Activated CD4-positive, alpha-beta T cell treated with anti-CD3 and anti-CD28 coated beads, Interleukin-2, Interleukin-6, amounts not matched to agents 100 ng/mL and 50 ng/mL, durations not matched to agents 16 hours and 8 hours (primary cell): Measurements from ENCODE around the gene ATP13A2.

Experiments
- DNase-seq: peaks from one replicate; pipeline ENCODE4 v3.0.0-alpha.2; 2020

Gene ATP13A2

DNA sequence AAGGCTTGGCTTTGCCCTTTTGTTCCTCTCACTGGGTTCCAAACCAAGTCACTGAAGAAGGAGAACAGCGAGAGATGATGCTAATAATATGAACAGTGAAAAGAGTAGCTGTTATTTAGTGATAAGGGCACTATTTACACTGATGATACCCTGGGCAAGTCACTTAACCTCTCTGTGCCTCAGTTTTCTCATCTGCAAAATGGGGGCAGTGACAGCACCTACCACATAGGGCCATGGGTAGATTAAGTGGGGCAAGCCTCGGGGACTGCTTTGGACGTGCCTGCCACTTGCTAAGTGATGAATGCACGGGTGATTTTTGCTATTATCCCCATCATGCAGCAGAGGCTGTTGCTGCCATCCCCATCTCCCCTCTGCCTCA, 9.2 kb downstream of the ATP13A2 start:
- no peak for DNase-seq

- DNase-seq = no peak
Observed at GRCh38 chr1:17001760-17002523, 9.8 kb downstream of the ATP13A2 start.

GRCh38 chr1:16999863-17000262, 11.9 kb downstream of the ATP13A2 start:
- no peak for DNase-seq

DNA sequence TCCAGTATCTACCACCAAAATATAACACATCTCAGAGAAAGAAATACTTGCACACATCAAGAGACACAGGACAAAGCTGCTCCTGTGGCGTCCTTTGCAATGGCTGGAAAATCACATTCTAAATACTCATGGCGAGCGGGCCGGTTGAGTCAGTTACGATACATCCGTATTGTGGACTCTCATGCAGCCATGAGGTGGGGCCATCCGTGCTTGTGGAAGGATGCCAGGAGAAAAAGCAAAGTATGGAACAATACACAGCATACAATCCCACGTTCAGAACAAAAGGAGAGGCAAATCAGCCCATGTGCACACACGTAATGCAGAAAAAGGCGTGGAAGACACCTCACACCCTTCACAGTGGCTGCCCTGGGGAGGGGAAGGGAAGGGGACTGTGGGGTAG, 13.1 kb downstream of the ATP13A2 start:
- no peak for DNase-seq

- DNase-seq = no peak
Observed at GRCh38 chr1:16996845-16997244, 14.9 kb downstream of the ATP13A2 start.

GRCh38 chr1:16993521-16994038, 18.1 kb downstream of the ATP13A2 start:
- no peak for DNase-seq

DNA sequence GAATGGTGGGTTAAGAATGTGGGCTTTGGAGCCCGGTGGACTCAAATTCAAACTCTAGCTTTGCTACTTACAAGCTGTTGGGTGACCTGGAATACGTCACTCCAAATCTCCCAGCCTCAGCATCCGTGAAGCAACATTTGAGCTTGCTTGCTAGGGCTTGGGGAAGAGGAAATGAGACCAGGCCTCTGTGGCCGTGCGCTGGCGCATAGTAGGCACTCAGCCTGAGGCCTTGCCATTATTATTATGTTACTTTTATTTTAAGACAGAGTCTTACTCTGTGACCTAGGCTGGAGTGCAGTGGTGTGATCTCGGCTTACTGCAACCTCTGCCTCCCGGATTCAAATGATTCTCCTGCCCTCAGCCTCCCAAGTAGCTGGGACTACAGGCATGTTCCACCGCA, 19.1 kb downstream of the ATP13A2 start:
- DNase-seq = no peak

DNA sequence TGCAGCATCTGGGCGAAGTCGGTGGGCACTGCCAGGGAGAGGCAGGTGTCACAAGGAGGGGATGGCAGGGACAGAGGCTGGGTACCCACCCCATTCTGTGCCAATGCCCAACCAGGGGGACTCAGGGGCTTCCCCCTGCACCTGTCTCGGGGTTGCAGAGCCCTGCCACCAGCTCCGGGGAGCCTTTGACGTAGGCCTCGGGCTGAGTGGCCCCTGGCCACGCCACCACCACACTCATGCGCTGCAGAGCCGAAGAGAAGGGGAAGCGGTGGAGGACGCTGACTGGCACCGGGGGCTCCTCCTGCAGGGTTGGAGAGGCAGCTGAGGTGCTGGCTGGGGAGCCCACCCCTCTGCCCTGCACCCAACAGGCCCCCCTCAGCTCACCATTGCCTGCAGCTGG, 19.6 kb downstream of the ATP13A2 start:
- no peak for DNase-seq

- DNase-seq = no peak
Observed at GRCh38 chr1:16991571-16991970, 20.2 kb downstream of the ATP13A2 start.

- no peak for DNase-seq
Observed at GRCh38 chr1:16989676-16990391, 21.9 kb downstream of the ATP13A2 start.

GRCh38 chr1:16988210-16988609, 23.5 kb downstream of the ATP13A2 start:
- no peak for DNase-seq

- DNase-seq = no peak
Observed at GRCh38 chr1:16986962-16987361, 24.8 kb downstream of the ATP13A2 start.

DNA sequence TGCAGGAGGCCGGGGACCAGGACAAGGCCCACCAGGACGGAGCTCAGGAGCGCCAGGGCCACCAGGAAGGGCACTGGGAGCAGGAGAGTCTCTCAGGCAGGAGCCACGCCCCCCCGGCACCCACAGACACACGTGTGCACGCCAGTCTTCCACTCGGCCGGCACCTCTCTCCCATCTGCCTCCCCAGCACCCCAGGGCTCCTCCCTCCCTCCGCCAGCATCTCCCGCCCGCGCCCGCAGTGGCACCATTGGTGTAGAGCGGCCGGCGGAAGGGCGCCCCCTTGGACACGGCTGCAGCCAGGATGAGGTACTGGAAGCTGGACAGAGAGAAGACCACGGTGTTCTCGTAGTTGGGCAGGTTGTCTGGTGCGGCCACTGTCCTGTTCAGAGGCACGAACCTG, 25.2 kb downstream of the ATP13A2 start:
- DNase-seq = no peak

- DNase-seq = no peak
Observed at GRCh38 chr1:16986113-16986512, 25.6 kb downstream of the ATP13A2 start.

DNA sequence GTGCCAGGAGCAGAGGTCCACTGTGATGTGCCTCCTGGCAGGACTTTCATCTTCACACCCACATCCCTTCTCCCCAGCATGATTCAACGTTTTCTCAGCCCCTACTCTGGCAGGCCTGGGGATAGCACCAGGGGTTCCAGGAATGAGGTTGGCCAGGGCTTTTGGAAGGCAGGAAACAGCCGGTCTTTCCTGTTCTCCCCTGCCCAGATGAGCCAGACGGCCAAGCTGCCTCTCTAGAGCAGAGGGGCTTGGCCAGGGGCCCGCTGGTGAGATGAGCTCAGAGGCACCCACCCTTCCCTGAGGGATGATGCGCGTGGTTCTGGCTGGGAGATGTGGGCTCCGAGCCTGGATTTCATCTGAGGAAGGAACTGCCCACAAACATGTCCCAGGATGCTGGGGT, 27.0 kb downstream of the ATP13A2 start:
- no peak for DNase-seq

DNA sequence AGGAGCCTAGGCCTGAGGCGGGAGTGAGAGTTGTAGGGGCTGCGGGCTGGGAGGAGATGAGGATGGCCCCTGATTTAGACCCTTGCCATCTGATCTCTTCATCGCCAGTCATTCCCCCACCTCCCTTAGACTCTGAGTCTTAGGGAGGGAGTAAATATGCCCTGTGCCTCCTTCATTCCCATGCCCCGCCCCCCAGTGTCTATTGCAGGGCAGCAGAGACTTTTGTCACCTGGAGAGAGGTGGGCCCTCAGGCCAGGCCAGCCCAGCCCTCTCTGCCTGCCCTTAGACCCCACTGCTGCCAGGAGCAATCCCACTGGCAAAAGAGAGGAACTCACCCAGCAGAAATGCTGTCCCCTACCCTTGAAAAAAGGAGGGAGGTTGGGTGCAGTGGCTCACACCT, 28.1 kb downstream of the ATP13A2 start:
- no peak for DNase-seq

GRCh38 chr1:16982902-16983301, 28.8 kb downstream of the ATP13A2 start:
- DNase-seq = no peak

DNA sequence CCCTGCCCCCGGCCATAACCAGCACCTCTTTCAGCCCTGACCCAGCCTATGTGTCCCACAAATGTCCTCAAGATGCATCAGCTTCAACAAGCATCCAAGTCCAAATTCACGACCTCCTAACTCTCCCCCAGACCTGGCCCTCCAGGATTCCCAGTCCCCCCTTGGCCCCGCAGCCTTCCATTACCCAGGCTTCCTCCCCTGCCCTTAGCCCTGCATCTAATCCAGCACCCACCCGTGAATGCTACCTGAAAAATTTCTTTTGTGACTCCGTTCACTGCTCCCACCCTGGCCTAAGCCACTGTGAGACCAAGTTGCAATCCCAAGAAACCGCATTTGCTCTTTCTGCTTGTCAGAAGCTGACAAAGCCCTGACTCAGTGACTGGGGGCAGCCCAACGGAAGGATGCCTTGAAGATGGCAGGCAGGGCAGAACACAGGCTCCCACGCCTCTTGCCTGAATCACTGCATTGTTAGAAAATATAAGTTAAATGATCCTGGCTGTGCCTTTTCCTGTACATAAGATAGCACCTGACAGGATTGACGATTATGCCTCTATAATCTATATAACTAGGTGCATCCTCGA, 30.4 kb downstream of the ATP13A2 start:
- no peak for DNase-seq

- DNase-seq = no peak
Observed at GRCh38 chr1:16980473-16981268, 31.1 kb downstream of the ATP13A2 start, which contains the start of gene MFAP2. MFAP2 (minus strand) TSS chr1:16980620; CDS start chr1:16978273, 2,347 bp downstream.

- DNase-seq = no peak
Observed at GRCh38 chr1:16979475-16980327, 32.0 kb downstream of the ATP13A2 start.

- DNase-seq = no peak
Observed at GRCh38 chr1:16978567-16979474, 32.9 kb downstream of the ATP13A2 start.
